C4-2B (cell line): ENCODE measurements around the gene HOXA6.

Experiments used
- H3K27ac ChIP-seq: fragments of 450-650 bp; 2 replicates; pipeline ENCODE4 v1.5.1; 2017
- CTCF ChIP-seq: fragments of 450-650 bp; conservative IDR thresholded peaks from 2 replicates; pipeline ENCODE4 v1.5.1; 2017; ENCODE audit warnings: mild to moderate bottlenecking
- ZFX ChIP-seq: fragments of 450-650 bp; IDR thresholded peaks from 2 replicates; pipeline ENCODE4 v1.6.1; 2017

Gene HOXA6

GRCh38 chr7:27130540-27131389 lies 16.8 kb downstream of the HOXA6 start, which contains the start of gene HOXA4:
HOXA4 (minus strand) TSS chr7:27130757; CDS start chr7:27130733, 24 bp downstream.
- no peak for TF ChIP-seq CTCF
- TF ChIP-seq ZFX = peak; percentile 27; the same call in 1 of the 2 replicates
- peak within 1 kb of the TSS; percentile 75 for H3K27ac ChIP-seq

DNA sequence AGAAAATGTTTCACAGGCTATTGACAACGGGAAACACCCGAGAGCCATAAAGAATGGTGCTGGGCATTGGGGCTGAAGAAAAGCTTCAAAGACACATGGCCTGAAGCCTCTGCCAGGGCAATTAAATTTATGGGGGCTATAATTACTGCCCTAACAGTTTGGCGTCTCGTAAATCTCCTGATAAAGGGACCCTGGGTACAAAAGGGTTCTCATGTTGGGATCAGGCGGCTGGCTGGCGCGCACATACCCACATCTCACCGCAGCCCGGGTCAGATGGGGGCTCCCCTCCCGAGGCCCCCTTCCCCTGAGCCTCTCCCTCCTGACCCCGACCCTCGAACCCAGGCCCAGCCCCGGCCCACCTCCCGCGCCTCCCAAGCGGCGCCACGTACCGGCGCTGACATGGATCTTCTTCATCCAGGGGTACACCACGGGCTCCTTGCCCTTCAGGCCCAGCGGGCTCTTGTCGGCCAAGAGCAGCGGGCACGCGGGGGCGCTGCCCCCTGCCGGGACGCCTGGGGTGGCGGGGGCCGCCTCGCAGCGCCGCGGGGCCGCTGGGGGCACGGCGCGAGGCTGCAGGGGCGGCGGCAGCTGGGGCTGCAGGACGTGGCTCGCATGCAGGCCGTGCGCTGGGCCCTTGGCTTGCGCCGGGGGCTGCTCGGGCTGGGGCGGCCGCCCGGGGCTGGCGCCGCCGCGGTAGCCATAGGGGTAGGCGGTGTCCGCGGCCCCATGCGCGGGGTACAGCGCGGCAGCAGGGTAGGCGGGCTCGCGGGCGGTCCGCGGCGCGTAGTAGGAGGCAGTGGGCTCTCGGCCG lies 17.6 kb downstream of the HOXA6 start:
- H3K27ac ChIP-seq = peak overlapping the region; percentile 75
- TF ChIP-seq CTCF (peak; percentile 45), ZFX (peak; percentile 58)

GRCh38 chr7:27128776-27129728 lies 18.5 kb downstream of the HOXA6 start:
- no peak overlapping the region for H3K27ac ChIP-seq
- no peak for TF ChIP-seq ZFX
- no peak for TF ChIP-seq CTCF

DNA sequence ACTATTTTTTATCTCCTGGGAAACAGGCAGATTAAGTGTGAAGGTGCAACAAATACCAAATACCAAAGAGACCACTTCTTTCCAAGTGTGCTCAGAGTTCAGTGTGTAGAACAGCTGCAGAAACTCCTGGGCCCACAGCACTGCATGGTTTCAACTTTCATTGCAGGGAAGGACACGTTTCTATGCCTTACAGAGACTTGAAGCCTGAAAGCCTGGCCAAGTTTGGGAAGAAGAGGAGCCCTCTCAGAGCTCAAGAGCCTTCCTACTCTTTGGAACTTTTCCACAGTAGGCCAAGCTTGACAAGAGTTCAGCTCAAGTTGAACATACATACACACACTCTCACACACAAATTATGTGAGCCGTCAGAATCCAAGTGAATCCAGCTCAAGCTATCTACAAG lies 19.5 kb downstream of the HOXA6 start:
- TF ChIP-seq CTCF (no peak), ZFX (no peak)
- H3K27ac ChIP-seq = no peak overlapping the region

DNA sequence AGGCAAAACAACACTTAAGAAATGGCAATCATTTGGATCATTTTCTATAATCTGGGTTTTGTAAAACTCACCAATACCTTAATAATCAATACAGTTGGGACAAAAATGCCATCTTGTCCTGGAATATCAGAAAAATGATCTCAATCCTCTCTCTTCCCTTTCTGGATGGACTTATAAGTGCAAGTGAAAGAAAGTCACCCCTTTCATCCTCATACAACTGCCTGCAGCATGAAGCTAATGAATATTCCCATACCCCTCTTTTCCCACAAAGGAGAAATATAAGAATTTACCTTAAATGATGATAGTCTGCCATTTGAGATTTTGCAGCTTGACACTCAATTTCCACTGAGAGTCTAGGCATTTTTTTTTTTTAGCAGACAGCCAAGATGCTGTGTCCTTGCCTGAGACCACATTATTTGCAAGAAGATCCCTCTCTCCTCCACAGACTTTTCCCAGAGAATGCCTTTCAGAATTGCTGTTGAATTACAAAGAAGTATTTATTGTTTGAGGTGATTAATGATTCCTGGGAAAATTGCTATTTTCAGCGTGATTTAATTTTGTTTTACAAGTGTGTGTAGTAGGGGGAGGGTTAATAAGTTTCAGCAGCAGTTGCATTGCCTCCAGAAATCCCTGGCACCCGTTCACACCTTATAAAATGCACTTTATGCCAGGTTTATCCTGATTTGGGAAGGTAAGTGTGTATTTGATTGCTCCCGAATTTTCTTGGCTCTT lies 20.8 kb downstream of the HOXA6 start:
- TF ChIP-seq CTCF (no peak), ZFX (no peak)
- no peak overlapping the region for H3K27ac ChIP-seq

GRCh38 chr7:27125986-27126394 lies 21.6 kb downstream of the HOXA6 start:
- no peak overlapping the region for H3K27ac ChIP-seq
- TF ChIP-seq ZFX (no peak), CTCF (no peak)
